Spleen (tissue), 3 donors: ENCODE measurements around the gene CPO.

ENCODE experiments used
- POLR2A ChIP-seq, 3 donors: fragments of 450-650 bp; IDR thresholded peaks; one replicate each; pipeline ENCODE4 v1.5.1; 2017; ENCODE audit warnings: antibody characterized with exemption in 3 of 3, mild to moderate bottlenecking in 1 of 3
- POLR2AphosphoS5 ChIP-seq, 3 donors: sonication (generic); formaldehyde crosslinking; IDR thresholded peaks; one replicate each; pipeline ENCODE4 v1.5.1; 2017; ENCODE audit warnings: antibody characterized with exemption in 3 of 3

DNA sequence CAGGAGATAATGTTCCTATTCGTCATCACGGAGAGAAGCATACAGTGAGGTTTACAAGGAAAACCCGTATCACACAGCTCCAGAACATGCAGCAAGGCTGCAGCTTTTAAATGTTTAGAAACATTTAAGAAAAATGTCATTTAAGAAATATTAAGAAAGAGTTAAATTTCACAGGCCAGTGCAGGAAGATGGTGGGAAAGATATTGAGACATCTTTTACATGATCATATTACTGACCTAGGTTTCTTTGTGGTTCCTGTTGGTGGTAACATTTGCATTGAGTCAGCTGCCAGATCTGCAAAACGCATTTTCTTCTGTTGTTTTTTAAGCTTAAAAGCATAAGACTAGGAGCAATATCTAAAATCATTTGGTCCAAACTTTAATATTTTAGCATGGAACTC, 44.9 kb downstream of the CPO start:
- no peak for TF ChIP-seq POLR2AphosphoS5 (IDR thresholded peaks at IDR 0.05)
- no peak for TF ChIP-seq POLR2A (IDR thresholded peaks at IDR 0.05)
